ENCODE measurements around the gene RSPH6A. TPM values are rescaled to one million over a fixed set of nuclear protein-coding genes. Genes with fewer than 3 reads are reported as not detected.

Gene RSPH6A
- total and polyA plus RNA-seq, 2 of the 4 experiments (the other 2 are of a cell fraction), result under 0.01 to 0.09 TPM

DNA sequence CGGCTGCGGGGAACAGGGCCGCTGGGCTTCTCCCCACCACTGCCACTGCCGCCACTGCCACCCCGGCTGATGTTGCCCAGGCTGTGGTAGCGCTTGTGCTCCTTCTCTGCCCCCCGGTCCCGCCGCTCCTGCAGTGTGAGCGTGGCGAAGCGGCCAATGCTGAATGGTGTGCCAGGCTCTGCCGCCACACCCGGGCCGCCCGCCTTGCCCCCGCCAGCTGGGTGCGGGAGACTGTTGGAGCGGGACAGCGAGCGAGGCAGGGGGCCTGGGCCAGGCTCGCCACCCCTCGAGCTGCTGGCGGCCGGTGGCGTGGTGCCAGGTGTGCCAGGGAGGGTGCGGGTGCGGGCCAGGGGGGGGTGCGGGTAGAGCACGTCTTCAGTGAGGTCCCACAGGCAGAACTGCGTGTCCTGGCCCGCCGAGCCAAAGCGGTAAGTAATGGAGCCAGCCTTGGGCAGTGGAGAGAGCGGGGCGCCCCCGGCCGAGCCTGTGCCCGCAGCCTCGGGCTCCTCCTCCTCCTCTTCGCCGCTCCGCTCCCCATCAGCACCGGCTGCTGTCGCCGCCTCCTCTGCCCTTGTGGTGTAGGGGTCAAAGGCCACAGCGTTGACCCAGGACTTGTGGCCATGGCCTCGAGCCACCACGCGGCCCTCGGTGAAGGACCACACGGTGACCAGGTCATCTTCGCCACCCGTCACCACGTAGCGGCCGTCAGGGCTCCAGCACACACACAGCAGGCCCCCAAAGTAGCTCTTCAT is 29.2 kb downstream of the RSPH6A start:
- Histone ChIP-seq H2AK5ac (ENCODE audit: low read depth, low read length) (no peak overlapping the region), H3K56ac (ENCODE audit: extremely low read depth, insufficient read depth, low read length) (no peak overlapping the region), H3K27me3 (ENCODE audit: control insufficient read depth, insufficient read depth, low read length) (no peaks in the 10 kb centered on the region), H2BK5ac (ENCODE audit: low read depth, low read length, poor library complexity, severe bottlenecking) (no peak overlapping the region), H2AK9ac (replicated peaks; ENCODE audit: low read depth, low read length, poor library complexity) (peak overlapping the region; percentile 49), H4K8ac (ENCODE audit: low read depth in 2 of 2, low read length in 2 of 2) (no peak overlapping the region), H3K27ac (ENCODE audit: insufficient read depth, low read length) (no peak overlapping the region), H4K20me1 (ENCODE audit: insufficient read depth, low read length) (peaks cover 13% of the 10 kb centered on the region), H2BK15ac (ENCODE audit: low read depth, low read length) (no peak overlapping the region), H3K36me3 (ENCODE audit: control insufficient read depth, insufficient read depth, low read length) (peaks cover 50% of the 10 kb centered on the region), H3K4me2 (ENCODE audit: low read depth, low read length) (no peak overlapping the region), H3K9me1 (ENCODE audit: insufficient read depth, low read length) (peaks cover 15% of the 10 kb centered on the region; the same call in 1 of the 2 replicates), H4K91ac (ENCODE audit: insufficient read depth, low read depth, low read length) (no peak overlapping the region), H3K4ac (ENCODE audit: low read depth, low read length) (no peak overlapping the region), H2AFZ (replicated peaks; ENCODE audit: low read length, poor library complexity) (no peak overlapping the region), H3K14ac (replicated peaks; ENCODE audit: low read depth, low read length) (no peak overlapping the region), H2BK120ac (ENCODE audit: low read depth, low read length) (no peak overlapping the region), H3K79me1 (ENCODE audit: low read depth in 1 of 2, low read length in 2 of 2) (peaks cover 25 to 75% of the 10 kb centered on the region in 2 experiments), H3K18ac (ENCODE audit: low read depth, low read length) (no peak overlapping the region), H3K9me3 (ENCODE audit: control insufficient read depth, insufficient read depth, low read length) (no peaks in the 10 kb centered on the region), H3K4me1 (ENCODE audit: control insufficient read depth, insufficient read depth, low read length) (peaks cover 26% of the 10 kb centered on the region), H2BK20ac (ENCODE audit: low read depth, low read length) (no peak overlapping the region), H3K23ac (ENCODE audit: low read depth, low read length) (no peak overlapping the region), H3K4me3 (ENCODE audit: insufficient read depth, low read depth, low read length) (no peak overlapping the region), H4K5ac (ENCODE audit: low read depth, low read length) (no peak overlapping the region), H3K9ac (ENCODE audit: low read depth, low read length) (no peak overlapping the region)
- dilution Hi-C loops (cut with HindIII; ENCODE audit: low sequenced_read_pairs, unreplicated experiment), result no loop called here
- intact Hi-C loops (cut with micrococcal nuclease), result no loop called here
- POLR2A ChIA-PET (ENCODE audit: unreplicated experiment), result no interaction called here
- BruUV-seq (replicated peaks), result no TSS peak
- CTCF ChIA-PET, result no interaction called here
- WGBS, 2 experiments (ENCODE audit: extremely low coverage in 2 of 2, insufficient read length in 1 of 2), result 96% methylated on average over 43 of the region's 57 CpGs; no CpG with 5 or more reads in 1 of the 2 experiments
- in situ Hi-C loops (cut with MboI; ENCODE audit: low sequenced_read_pairs), result no loop called here
- no peak for ATAC-seq (ENCODE audit: low read depth)
- TF ChIP-seq RFX5 (IDR thresholded peaks at IDR 0.05; ENCODE audit: low read depth, low read length) (no peak), MAZ (IDR thresholded peaks at IDR 0.05; ENCODE audit: borderline replicate concordance, low read depth, low read length) (no peak), USF2 (IDR thresholded peaks at IDR 0.05; ENCODE audit: low read depth, low read length) (no peak), POLR2A (IDR thresholded peaks at IDR 0.05; ENCODE audit: low read depth, low read length) (no peak), MAFK (IDR thresholded peaks at IDR 0.05; ENCODE audit: low read depth, low read length) (no peak), RAD21 (IDR thresholded peaks at IDR 0.05; ENCODE audit: low read length) (no peak), FOS (IDR thresholded peaks at IDR 0.05; ENCODE audit: low read depth, low read length) (no peak), MXI1 (IDR thresholded peaks at IDR 0.05; ENCODE audit: borderline replicate concordance, low read depth, low read length) (no peak), NFE2L2 (IDR thresholded peaks at IDR 0.05; ENCODE audit: low read depth, low read length) (no peak), SMC3 (IDR thresholded peaks at IDR 0.05; ENCODE audit: low read depth, low read length) (no peak), RCOR1 (IDR thresholded peaks at IDR 0.05; ENCODE audit: insufficient replicate concordance, low read length) (no peak), CHD1 (IDR thresholded peaks at IDR 0.05; ENCODE audit: low read depth, low read length) (no peak), CEBPB (IDR thresholded peaks at IDR 0.05; ENCODE audit: low read depth, low read length) (no peak)
- TF ChIP-seq, protein P1, sequence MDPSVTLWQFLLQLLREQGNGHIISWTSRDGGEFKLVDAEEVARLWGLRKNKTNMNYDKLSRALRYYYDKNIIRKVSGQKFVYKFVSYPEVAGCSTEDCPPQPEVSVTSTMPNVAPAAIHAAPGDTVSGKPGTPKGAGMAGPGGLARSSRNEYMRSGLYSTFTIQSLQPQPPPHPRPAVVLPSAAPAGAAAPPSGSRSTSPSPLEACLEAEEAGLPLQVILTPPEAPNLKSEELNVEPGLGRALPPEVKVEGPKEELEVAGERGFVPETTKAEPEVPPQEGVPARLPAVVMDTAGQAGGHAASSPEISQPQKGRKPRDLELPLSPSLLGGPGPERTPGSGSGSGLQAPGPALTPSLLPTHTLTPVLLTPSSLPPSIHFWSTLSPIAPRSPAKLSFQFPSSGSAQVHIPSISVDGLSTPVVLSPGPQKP (IDR thresholded peaks at IDR 0.05; ENCODE audit: borderline replicate concordance, low read depth, low read length), result no peak
- DNase-seq, result no peak

All from IMR-90 (cell line).